ENCODE results near the gene KCMF1. TPM values are rescaled to one million over a fixed set of nuclear protein-coding genes. Genes with fewer than 3 reads are reported as not detected.
A peak's percentile ranks its signal among the peaks of the same experiment; 100 is the strongest.

KCMF1 gene
- polyA plus RNA-seq, 3 donors: 22.5 to 52.9 (median 28.5) TPM

DNA sequence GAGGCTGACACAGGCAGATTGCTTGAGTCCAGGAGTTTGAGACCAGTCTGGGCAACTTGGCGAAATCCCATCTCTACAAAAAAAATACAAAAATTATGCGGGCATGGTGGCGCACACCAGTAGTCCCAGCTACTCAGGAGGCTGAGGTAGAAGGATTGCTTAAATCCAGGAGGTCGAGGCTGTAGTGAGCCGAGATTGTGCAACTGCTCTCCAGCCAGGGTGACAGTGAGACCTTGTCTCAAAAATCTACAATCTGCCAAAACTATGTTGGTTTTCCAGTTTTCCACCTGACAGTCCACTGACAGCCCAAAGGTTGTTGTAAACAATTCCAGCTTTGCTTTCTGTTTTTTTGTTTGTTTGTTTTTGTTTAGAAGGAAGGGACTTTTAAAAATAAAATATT lies 51.3 kb downstream of the KCMF1 start:
- Mint-ChIP-seq H3K9me3 (peaks cover 0 to 3% (median 0%) of the 10 kb centered on the region in 7 donors), H3K27me3 (ENCODE audit: low read depth in 3 of 3) (no peaks in the 10 kb centered on the region), H3K27ac (peak overlapping the region in 3 of 7 donors; percentile 20 to 80 (median 75)), H3K4me1 (peaks cover 18% of the 10 kb centered on the region), H3K36me3 (peaks cover 7 to 32% of the 10 kb centered on the region in 2 donors), H3K4me3 (no peak overlapping the region)
- H3K9me3 ChIP-seq (replicated peaks in 1 of 2; ENCODE audit: control insufficient read depth in 1 of 2, insufficient read depth in 1 of 2, low read length in 2 of 2): no peaks in the 10 kb centered on the region
- intact Hi-C loops (cut with micrococcal nuclease): no loop called here
- no peak overlapping the region for H3K27ac ChIP-seq (ENCODE audit: low read depth in 1 of 2, low read length in 2 of 2)
- TF ChIP-seq, protein P1, sequence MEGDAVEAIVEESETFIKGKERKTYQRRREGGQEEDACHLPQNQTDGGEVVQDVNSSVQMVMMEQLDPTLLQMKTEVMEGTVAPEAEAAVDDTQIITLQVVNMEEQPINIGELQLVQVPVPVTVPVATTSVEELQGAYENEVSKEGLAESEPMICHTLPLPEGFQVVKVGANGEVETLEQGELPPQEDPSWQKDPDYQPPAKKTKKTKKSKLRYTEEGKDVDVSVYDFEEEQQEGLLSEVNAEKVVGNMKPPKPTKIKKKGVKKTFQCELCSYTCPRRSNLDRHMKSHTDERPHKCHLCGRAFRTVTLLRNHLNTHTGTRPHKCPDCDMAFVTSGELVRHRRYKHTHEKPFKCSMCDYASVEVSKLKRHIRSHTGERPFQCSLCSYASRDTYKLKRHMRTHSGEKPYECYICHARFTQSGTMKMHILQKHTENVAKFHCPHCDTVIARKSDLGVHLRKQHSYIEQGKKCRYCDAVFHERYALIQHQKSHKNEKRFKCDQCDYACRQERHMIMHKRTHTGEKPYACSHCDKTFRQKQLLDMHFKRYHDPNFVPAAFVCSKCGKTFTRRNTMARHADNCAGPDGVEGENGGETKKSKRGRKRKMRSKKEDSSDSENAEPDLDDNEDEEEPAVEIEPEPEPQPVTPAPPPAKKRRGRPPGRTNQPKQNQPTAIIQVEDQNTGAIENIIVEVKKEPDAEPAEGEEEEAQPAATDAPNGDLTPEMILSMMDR (IDR thresholded peaks at IDR 0.05): no peak
- peaks cover 0 to 5% of the 10 kb centered on the region in 2 donors for H3K36me3 ChIP-seq (replicated peaks in 1 of 2; ENCODE audit: control insufficient read depth in 1 of 2, insufficient read depth in 2 of 2, low read length in 2 of 2)
- no peak for DNase-seq
- peaks cover 99% of the 10 kb centered on the region for H3K79me2 ChIP-seq (ENCODE audit: insufficient read depth, low read length)
- no peak overlapping the region for H3K4me3 ChIP-seq (replicated peaks in 1 of 3; ENCODE audit: low read depth in 2 of 3, low read length in 3 of 3)
- peaks cover 0 to 3% of the 10 kb centered on the region in 2 donors for H3K4me1 ChIP-seq (ENCODE audit: control insufficient read depth in 1 of 2, insufficient read depth in 2 of 2, low read length in 2 of 2)
- H2AFZ ChIP-seq (ENCODE audit: insufficient read depth, low read depth, low read length, poor library complexity, severe bottlenecking): no peak overlapping the region
- WGBS (ENCODE audit: insufficient coverage): 86% methylated on average over 3 of the region's 5 CpGs
- H3K27me3 ChIP-seq (ENCODE audit: control insufficient read depth in 2 of 2, insufficient read depth in 2 of 2, low read length in 2 of 2): no peaks in the 10 kb centered on the region
- H3K9ac ChIP-seq (ENCODE audit: insufficient read depth, low read length, poor library complexity, severe bottlenecking): no peak overlapping the region
- H4K20me1 ChIP-seq (ENCODE audit: insufficient read depth, low read length): peaks cover 89% of the 10 kb centered on the region
- H3K4me2 ChIP-seq (replicated peaks; ENCODE audit: extremely low read depth, low read length, poor library complexity, severe bottlenecking): no peak overlapping the region

DNA sequence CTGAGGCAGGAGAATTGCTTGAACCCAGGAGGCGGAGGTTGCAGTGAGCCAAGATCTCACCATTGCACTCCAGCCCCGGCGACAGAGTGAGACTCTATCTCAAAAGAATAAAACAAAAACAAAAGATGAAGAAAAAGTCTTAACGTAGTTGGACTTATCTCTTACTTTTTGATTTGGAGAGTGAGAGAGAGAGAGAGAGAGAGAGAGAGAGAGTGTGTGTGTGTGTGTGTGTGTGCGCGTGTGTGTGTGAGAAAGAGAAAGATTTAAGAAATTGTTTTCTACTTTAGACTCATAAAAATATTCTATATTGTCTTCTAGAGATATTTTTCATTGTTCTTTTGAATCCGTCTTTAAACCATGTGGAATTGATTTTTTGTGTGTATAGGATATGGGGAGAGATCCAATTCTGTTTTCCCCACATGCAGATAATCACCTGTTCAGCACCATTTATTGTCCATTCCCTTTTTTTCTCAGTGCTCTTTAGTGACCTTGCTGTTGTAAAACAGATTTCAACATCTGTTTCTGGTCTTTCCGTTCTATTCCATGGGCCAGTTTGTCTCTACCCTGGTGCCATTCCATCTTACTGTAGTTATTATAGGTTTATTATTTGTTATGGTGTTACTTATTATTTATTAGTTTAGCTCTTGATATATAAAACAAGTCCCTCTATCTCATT lies 53.5 kb downstream of the KCMF1 start:
- no peak for DNase-seq
- Mint-ChIP-seq H3K27ac (peak overlapping the region in 3 of 7 donors; percentile 46 to 56 (median 46)), H3K4me1 (peaks cover 9% of the 10 kb centered on the region), H3K9me3 (peaks cover 0 to 3% (median 0%) of the 10 kb centered on the region in 7 donors), H3K27me3 (ENCODE audit: low read depth in 3 of 3) (no peaks in the 10 kb centered on the region), H3K4me3 (no peak overlapping the region), H3K36me3 (peaks cover 20 to 52% of the 10 kb centered on the region in 2 donors)
- H3K4me1 ChIP-seq (ENCODE audit: control insufficient read depth in 1 of 2, insufficient read depth in 2 of 2, low read length in 2 of 2): no peaks in the 10 kb centered on the region
- intact Hi-C loops (cut with micrococcal nuclease): no loop called here
- no peak overlapping the region for H3K4me2 ChIP-seq (replicated peaks; ENCODE audit: extremely low read depth, low read length, poor library complexity, severe bottlenecking)
- peaks cover 77% of the 10 kb centered on the region for H4K20me1 ChIP-seq (ENCODE audit: insufficient read depth, low read length)
- H3K36me3 ChIP-seq (replicated peaks in 1 of 2; ENCODE audit: control insufficient read depth in 1 of 2, insufficient read depth in 2 of 2, low read length in 2 of 2): peaks cover 16 to 27% of the 10 kb centered on the region in 2 donors
- H3K27ac ChIP-seq (ENCODE audit: low read depth in 1 of 2, low read length in 2 of 2): no peak overlapping the region
- no CpG with 5 or more reads among the region's 8 CpGs for WGBS (ENCODE audit: insufficient coverage)
- H3K4me3 ChIP-seq (replicated peaks in 1 of 3; ENCODE audit: low read depth in 2 of 3, low read length in 3 of 3): no peak overlapping the region
- H3K27me3 ChIP-seq (ENCODE audit: control insufficient read depth in 2 of 2, insufficient read depth in 2 of 2, low read length in 2 of 2): no peaks in the 10 kb centered on the region
- H3K79me2 ChIP-seq (ENCODE audit: insufficient read depth, low read length): peaks cover 87% of the 10 kb centered on the region
- H3K9me3 ChIP-seq (replicated peaks in 1 of 2; ENCODE audit: control insufficient read depth in 1 of 2, insufficient read depth in 1 of 2, low read length in 2 of 2): no peaks in the 10 kb centered on the region
- no peak overlapping the region for H2AFZ ChIP-seq (ENCODE audit: insufficient read depth, low read depth, low read length, poor library complexity, severe bottlenecking)
- no peak overlapping the region for H3K9ac ChIP-seq (ENCODE audit: insufficient read depth, low read length, poor library complexity, severe bottlenecking)
- TF ChIP-seq, protein P1 (IDR thresholded peaks at IDR 0.05): no peak
